EL (cell line): ENCODE data around the gene NAV3.
"Not testable (repeated sequence)": the region's sequence is repeated elsewhere in the genome, so short reads cannot be mapped to it uniquely, and the experiment has no call there.

ENCODE experiments used
- DNase-seq: peaks from one replicate; pipeline ENCODE4 v3.0.0-alpha.2; 2016

The NAV3 gene

DNA sequence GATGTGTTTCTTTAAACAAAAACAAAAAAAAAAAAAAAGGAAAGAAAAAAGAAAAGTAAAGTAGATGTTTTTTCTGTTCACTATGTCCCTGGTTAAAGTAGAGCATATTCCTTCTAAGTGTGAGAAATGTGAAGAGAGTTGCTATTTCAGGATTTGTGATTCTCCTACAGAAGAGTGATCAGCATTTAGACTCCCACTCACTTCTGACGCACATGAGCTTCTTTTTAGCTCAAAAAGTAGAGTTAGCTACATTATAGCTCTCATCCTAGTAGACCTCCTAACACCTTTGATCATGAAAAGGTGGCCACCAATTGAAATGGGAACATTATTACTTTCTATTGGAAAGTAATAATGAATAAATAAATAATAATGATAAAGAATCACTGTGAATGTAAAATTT, 368.2 kb downstream of the NAV3 start:
- no peak for DNase-seq

DNA sequence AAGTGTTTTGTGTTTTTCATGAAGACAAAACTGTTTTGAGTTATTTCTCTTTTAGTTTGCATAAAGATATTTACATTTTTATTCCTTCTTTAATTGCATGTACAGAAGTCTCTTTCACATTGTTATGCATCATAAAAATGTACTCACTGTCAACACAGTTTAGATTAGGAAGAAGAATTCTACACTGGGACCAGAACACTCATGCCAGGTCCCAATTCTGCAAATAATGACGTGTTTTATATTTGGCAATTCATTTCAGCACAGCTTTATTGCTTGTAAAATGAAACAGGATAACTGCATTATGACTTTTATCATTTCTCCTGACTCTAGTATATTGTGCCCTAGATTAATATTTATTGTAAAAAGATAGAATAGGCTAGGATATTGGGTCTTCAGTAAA, 369.2 kb downstream of the NAV3 start:
- DNase-seq: no peak

DNA sequence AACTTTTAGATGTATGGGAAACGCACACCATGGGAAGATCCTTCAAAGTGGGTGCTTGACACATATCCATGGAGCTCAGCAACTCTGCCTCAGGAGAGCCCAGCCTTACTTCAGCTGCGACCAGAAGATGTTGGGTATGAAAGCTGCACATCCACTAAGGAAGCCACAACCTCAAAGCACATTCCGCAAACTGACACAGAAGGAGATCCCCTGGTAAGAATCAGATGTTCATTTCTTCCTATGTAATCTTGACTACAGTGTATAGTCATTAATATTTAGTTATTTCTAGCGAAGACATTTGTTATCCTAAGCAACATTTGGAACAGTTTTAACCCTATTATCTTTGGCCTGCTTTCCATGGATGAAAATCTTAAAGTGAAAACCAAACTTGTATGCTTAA, 374.2 kb downstream of the NAV3 start:
- no peak for DNase-seq

DNA sequence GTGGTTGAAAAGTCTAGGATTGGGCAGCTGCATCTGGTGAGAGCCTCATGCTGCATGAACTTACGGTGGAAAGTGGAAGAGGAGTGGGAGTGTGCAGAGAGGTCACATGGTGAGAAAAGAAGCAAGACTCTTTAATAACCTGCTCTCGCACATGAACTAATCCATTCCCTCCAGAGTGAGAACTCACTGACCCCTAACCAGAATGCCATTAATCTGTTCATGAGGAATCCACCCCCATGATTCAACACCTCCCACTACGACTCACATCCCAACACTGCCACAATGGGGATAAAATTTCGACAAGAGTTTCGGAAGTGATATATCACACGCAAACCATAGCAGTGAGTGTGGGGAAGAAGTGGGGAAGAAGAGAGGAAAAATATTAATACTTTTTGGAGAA, 377.4 kb downstream of the NAV3 start:
- peak; percentile 34 for DNase-seq

DNA sequence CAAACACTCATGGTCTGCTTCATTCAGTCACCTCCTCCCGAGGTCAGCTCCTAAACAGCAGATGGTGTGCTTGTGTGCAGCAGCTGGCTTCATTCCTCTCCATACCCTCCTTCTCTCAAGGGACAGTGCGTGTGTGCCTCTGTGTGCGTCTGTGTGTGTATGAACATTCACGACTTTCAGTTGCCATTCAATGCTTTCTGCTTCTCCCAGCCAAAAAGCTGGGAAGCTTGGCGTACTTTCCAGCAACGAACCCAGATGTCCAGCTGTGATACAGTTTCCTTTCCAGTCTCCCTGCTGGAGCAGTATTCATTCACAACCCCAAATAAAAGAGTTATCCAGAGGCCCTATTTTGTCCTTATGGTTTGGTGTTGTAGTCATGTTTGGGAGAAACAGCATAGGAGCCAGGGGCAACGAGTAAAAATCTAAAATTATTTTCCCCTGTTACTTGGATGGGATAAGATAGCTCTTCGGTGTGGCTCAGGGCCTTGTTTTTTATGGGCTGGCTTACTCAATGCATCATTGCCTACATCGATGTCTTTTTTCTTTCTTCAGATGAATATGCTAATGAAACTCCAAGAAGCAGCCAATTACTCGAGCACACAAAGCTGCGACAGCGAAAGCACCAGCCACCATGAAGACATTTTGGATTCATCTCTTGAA, 379.3 kb downstream of the NAV3 start:
- DNase-seq: no peak

DNA sequence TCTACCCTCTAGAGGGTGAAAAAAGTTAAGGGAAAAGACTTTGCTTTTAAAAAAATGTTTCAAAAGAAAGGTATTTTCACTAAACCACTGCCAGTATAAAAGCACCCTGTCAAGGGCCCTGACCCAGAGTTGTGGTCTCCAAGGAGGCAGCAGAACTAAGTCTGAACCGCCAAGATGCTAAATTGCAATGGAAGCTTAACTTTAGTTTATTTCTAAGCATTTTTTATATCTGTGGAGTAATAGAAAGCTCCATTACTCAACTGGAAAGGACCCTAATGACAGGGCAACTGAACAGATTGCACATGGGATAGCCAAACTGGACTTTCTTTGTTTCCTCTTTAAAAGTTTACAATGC, 379.8 kb downstream of the NAV3 start:
- DNase-seq: no peak

DNA sequence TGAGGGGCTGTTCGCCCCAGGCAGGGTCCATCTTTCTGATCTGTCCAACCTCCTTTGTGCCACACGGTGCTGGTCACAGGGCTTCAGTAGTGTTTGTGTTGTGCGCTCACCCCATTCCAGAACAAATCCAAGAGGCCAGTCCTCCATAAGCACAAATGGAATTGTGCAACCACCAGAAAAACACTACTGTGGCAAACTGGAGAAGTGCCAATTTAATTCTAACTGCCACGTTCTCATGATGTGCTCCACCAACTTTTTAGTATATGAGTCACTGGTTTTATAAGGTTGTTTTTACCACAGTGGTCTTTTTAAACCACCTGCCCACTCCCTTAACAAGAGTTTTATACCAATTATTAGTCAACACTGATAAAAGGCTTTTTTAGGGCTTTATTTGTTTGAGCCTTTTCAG, 380.2 kb downstream of the NAV3 start:
- peak; percentile 85 for DNase-seq

DNA sequence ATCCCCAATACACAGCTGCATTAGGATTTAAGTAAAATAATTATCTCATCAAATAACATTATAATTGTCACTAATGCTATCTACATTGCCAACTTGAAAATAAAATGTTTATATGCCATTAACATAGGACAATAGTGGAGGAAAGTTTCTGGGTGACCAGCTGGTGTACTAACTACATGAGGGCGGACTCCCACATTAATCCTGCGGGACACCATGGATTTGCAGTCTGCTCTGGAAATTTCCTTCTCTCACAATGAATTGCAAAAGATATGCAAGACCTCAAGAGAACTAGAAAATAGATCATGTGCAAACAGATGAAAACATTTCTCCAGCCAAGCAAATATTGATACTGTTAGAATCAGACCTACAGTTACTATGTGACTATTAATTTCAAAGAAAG, 390.1 kb downstream of the NAV3 start:
- no peak for DNase-seq

DNA sequence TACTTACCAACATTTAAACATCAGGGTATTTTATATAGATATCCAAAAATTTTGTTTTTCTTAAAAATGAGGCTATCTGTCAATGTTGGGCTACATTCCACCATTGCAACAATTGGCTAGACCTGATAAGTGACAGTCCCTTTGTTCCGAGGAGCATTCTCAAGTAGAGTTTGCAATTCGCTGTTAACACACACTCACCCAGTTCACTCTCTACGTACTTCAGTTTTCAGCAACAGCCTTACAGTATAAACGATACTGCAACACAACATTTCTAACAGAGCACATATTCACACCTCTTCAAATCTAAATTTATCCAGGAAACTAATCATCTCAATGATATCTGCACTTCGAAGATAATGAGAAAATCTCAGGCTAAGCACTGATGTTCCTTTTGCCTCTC, 393.5 kb downstream of the NAV3 start:
- DNase-seq: no peak

DNA sequence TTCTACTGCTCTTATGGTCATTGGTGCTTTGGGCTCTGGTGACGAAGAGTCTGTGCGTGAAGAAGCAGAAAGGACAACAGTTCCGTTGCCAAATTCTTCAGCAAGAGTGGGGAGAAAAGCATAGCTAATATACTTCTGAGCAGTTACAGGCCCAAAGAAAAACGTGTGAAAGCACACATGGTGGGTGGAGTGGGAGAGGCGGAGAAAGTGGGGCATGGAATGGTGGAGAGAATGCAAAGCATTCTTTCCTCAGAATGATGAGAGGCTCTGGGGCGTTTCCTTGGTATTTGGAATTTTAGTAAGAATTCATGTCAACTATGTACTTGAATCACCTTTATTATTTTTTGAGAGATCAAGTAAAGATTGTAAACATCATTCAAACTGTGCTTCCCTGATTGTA, 396.1 kb downstream of the NAV3 start:
- DNase-seq: no peak

DNA sequence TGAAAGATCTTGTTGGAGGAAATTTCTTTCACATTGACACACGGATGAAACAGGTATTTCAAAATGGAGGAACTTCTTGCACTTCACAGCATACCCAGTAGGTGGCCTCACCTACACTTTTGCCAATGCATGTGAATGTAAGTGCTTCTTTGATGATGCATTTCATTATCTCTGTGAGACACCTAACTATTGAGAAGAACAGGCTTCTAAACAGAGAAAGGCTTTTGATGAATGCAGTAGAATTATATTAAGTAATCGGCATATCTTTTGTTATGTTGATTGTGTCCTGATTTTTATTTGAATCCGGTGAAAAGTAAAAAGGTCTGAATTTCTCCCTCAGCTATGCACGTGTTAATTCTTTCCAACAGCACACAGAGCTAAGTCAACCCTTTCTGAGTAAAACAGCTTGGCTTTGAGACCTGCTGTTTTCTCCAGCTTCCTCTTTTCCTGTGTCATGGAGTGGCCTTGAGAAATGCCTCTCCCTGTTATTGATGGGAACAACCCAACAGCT, 399.0 kb downstream of the NAV3 start:
- DNase-seq: peak; percentile 56

DNA sequence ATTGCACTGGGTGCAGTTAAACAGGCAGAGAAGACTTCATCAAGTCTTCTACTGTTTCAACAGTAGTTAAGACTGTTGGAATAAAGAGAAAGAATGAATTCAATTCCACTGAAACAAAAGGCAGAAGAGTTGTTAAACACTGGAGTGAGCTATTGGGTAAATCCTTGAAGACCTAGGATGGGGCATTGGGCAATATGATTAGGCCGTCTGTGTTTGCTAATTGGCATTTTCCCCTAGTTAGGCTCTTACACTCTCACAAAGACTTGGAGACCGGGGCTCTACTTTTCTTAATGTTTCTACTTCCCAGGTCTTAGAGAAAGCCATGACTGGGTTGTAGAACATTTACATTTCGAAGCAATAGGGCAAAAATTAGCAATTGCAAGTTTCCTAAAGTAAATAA, 402.1 kb downstream of the NAV3 start:
- DNase-seq: no peak

DNA sequence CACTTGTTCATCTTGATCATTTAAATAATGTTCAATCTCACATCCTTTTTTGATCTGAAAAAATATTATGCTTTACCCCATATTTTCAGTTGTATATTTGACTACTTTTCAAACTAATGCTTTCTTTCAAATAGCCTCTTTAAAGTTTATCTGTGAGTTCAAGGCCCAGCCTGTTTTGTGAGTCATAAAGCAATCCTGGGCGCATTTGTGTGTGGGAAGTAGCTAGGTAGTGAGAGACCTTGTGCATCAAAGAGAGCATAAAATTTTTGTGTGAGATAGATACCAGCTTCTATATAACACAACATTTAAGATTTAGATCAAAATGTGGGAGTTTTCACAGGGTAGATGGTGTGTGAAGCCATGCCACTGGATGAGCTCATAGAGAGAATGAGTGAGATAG, 405.6 kb downstream of the NAV3 start:
- no peak for DNase-seq

DNA sequence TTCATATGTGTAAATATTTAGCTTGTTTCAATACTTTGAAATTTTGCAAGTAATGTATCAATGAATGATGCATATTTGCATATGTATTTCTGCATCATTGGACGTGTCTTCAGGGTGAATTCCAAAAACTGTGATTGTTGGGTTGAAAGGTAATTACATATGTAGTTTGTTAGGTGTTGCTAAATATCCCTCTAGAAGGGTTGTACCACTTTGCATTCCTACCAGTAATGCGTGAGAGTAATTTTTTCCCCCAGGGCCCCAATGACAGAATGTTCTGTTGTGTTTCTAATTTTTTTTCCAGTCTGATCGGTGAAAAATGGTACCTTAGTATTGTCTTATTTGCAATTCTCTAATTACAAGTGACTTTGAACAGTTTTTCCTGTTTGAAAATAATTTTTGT, 408.9 kb downstream of the NAV3 start:
- peak; percentile 31 for DNase-seq

DNA sequence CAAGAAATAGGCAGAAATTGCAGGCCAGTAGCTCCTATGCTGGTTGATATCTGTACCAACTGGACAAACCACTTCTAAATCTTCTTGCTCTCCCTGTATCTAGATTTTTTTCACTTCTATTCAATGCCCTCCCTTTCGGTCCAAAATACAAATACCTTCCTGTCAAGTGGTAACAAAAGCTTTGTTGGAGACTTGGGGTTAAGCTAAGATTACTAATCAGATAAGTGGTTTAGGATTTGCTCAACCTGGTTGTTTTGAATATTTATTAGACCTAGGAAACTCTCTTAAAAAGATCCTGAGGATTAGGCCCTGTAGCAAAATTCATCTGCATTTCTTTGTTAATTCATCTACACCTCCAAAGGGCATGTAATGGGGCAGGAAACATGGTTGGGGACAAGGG, 410.1 kb downstream of the NAV3 start:
- no peak for DNase-seq

DNA sequence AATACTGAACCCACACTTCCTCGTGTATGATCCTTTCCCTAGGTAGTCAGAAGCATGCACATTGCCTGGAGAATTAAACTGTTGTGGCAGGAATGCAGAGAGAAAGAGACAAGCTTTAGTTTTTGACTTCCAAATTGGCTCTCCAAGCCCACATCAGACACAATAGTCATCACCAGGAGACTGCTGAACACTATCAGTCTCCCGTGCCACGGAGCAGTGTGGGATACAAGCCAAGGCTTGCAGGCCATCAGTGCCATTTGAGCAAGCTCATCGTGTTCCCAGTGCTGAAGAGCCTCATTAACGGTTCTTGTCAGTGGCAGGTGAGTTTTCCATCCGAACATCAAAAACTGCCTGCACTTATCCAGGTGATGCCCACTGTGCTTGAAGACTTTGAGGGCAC, 410.8 kb downstream of the NAV3 start:
- no peak for DNase-seq

DNA sequence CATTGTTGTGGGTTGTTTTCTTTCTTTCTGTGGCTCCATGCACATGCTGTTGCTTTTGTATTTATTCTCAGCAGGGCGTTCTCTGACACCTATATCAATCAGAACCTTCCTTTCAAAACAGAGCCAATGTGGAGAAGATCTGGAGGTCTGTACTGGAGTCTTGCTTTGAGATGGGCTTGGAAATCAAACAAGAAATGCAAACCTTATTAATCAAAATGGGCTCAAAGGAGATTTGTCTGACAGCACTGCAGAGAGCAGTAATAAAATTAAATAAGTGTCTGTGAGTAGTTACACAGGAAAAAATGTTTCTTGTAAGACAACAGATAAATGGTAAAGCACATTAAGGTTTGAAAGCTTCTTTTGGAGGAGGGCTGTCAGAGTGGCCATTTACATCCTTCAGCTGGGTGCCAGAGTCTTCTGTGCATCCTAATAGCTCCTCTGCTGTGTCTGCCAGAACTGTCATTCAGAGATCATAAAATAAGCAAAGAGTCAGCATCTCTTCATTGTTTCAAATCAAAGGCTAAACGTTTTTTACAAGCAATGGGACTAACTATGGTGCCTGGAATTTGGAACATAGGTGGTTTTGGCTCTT, 414.3 kb downstream of the NAV3 start:
- DNase-seq: no peak

DNA sequence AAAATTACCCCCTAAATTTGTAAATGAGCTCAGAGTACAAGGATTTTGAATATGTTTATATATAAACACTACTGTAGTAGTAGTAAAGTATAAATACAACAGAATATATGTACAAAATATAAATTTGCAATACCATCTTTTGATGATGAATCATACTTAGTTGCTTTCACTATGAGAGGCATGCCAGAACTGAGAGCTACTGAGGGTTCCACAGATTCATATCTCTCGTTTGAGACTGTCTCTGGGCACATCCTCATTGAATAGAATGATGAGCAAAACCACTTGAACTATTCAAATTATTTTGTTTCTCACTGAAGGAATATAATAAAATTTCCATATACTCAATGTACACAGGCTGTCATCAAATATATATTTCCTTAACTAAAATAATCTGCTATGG, 417.6 kb downstream of the NAV3 start:
- peak; percentile 33 for DNase-seq

DNA sequence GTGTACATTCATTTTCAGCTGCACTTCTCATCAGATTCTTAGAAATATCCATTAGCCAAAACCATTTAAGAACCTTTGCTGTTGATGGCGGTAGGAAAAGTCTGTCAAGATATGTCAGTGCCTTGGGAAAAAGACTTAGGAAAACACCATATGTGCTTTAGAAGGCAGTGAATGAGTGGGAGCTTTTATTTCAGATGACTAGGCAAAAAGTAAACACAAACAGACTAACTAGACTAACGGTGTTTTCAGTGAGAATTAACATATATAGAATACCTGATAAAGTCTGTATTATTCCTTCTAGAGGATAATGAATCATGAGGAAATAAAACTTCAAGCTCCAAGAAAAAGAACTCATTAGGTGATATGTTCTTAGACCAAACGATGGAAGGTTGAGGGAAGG, 418.9 kb downstream of the NAV3 start:
- no peak for DNase-seq

DNA sequence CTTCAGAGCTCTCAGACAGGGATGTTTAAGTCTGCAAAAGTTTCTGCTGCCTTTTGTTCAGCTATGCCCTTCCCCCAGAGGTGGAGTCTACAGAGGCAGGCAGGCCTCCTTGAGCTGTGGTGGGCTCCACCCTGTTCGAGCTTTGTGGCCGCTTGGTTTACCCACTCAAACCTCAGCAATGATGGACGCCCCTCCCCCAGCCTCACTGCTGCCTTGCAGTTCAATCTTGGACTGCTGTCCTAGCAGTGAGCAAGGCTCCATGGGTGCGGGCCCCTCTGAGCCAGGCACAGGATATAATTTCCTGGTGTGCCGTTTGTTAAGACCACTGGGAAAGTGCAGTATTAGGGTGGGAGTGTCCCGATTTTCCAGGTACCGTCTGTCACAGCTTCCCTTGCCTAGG, 427.0 kb downstream of the NAV3 start:
- not testable (repeated sequence) for DNase-seq

DNA sequence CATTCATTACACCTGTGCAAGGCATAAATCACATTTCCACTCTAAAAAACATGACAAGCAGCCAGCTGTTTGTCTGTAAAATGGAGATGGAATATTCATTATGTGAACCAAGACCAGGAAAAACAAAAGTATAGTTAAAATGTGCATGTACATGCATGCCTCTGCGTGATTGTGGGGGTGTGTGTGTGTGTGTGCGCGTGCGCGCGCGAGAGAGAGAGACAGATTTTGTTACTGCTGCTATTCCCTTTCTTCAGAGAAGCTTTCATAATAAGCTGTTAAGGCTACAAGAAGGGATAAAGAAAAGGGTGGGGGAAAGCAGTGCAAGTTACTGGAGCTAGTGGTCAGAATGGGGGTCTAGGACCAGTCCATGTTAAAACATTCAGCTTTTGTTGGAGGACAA, 430.3 kb downstream of the NAV3 start:
- no peak for DNase-seq

DNA sequence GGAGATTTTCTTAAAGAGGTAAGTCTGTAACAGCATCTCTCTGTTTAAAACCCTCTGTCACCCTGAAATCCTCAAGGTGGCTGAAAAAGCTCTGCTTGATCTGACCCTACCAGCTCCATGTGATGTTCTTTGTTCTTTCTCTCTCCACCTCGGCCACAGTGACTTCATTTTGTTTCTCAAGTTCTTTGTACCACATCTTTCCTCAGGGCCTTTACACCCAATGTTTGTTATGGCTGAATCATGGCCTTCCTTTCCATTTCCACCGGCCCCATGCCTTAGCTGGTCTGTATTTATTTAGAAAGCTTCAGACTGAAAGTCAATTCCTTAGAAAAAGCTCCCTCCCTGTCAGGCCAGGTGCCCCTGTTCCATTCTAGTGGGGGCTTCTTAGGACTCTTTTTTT, 431.2 kb downstream of the NAV3 start:
- DNase-seq: no peak
